SK-N-MC (cell line): Measurements from ENCODE around the gene BTBD10.

Experiments used
- EZH2 ChIP-seq: fragments of 200-600 bp; sonication (generic); IDR thresholded peaks from one replicate; pipeline ENCODE4 v1.6.1; 2017; ENCODE audit warnings: antibody characterized with exemption
- POLR2AphosphoS5 ChIP-seq: IDR thresholded peaks from 2 replicates; pipeline ENCODE4 v1.6.1; 2012; ENCODE audit warnings: mild to moderate bottlenecking, low read depth, low read length, borderline replicate concordance

- TF ChIP-seq POLR2AphosphoS5 (no peak), EZH2 (no peak)
Observed at GRCh38 chr11:13346470-13346869, 116.6 kb downstream of the BTBD10 start.
